ENCODE results near the gene GPALPP1.

DNA sequence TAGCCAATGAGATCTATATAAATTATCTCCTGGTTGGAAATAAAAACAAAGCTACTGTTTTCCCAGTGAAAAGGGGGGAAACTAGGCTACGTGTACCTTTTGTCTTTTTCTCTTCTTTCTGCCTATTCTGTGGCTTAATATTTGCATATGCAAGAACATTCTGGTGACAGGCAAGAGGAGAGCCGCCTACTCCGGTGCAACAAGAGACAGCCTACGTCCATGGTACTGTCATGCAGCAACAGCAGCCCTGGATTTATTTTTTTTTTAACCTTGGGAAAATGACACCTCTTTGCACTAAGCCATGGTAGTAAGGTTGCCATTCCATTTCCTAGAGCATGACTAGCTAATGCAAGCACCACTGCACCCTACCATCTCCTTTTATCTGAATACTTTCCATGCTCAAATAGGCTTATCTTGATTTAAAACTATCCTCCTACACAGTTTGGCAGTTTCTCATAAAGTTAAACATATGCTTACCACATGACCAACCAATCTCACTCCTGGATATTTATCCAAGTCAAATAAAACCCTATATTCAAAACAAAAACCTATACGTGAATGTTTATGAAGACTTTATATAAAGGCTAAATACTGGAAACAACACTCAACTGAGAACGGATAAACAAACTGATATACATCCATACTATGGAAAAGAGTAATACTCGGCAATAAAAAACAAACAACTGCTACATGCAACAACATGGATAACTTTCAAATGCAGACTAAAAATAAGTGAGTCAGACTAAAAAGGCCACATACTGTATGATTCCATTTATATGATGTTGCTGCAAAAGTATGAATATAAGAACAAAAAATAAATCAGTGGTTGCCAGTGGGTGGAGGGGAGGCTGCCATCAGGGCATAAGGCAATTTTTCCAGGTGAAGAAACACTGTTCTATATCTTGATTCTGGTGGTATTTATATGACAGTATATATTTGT, 17.4 kb upstream of the GPALPP1 start:
- TF ChIP-seq, protein P1, sequence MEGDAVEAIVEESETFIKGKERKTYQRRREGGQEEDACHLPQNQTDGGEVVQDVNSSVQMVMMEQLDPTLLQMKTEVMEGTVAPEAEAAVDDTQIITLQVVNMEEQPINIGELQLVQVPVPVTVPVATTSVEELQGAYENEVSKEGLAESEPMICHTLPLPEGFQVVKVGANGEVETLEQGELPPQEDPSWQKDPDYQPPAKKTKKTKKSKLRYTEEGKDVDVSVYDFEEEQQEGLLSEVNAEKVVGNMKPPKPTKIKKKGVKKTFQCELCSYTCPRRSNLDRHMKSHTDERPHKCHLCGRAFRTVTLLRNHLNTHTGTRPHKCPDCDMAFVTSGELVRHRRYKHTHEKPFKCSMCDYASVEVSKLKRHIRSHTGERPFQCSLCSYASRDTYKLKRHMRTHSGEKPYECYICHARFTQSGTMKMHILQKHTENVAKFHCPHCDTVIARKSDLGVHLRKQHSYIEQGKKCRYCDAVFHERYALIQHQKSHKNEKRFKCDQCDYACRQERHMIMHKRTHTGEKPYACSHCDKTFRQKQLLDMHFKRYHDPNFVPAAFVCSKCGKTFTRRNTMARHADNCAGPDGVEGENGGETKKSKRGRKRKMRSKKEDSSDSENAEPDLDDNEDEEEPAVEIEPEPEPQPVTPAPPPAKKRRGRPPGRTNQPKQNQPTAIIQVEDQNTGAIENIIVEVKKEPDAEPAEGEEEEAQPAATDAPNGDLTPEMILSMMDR (IDR thresholded peaks at IDR 0.05; ENCODE audit: insufficient read depth, low read depth, low read length) = no peak
- TF ChIP-seq EZH2 (IDR thresholded peaks at IDR 0.05; ENCODE audit: insufficient read depth, low read length) = no peak
